SK-N-SH treated with all-trans-retinoic acid at 6 μM for 48 hours (cell line): ENCODE results near the gene UBASH3A.

ENCODE experiments used
- ATAC-seq: fragments of 200-7000 bp; cut with Tn5 transposase; 3 replicates; pipeline ENCODE4 v1.9.1; 2020; ENCODE audit warnings: mild to moderate bottlenecking, moderate library complexity
- BACH2 ChIP-seq: fragments of 250-450 bp; sonication (Bioruptor Pico); IDR thresholded peaks from 2 replicates; pipeline ENCODE4 v1.9.0; 2021; ENCODE audit warnings: mild to moderate bottlenecking, borderline replicate concordance
- CSDC2 ChIP-seq: fragments of 250-450 bp; sonication (Bioruptor Pico); IDR thresholded peaks from 2 replicates; pipeline ENCODE4 v1.5.0; 2020; ENCODE audit warnings: mild to moderate bottlenecking, moderate library complexity
- CSRNP3 ChIP-seq: fragments of 250-450 bp; sonication (Bioruptor Pico); IDR thresholded peaks from 2 replicates; pipeline ENCODE4 v1.5.1; 2021; ENCODE audit warnings: mild to moderate bottlenecking, moderate library complexity
- GLIS3 ChIP-seq: fragments of 250-450 bp; sonication (Bioruptor Pico); IDR thresholded peaks from 2 replicates; pipeline ENCODE4 v1.5.0; 2020; ENCODE audit warnings: mild to moderate bottlenecking, moderate library complexity
- ISL1 ChIP-seq: fragments of 250-450 bp; sonication (Bioruptor Pico); IDR thresholded peaks from 2 replicates; pipeline ENCODE4 v2.1.2; 2022; ENCODE audit warnings: mild to moderate bottlenecking, moderate library complexity
- OSR1 ChIP-seq: fragments of 250-450 bp; sonication (Bioruptor Pico); IDR thresholded peaks from 2 replicates; pipeline ENCODE4 v1.8.0; 2022; ENCODE audit warnings: moderate library complexity, mild to moderate bottlenecking, inconsistent platforms
- POU6F1 ChIP-seq: fragments of 250-450 bp; sonication (Bioruptor Pico); IDR thresholded peaks from 2 replicates; pipeline ENCODE4 v1.8.0; 2021; ENCODE audit warnings: low read depth, mild to moderate bottlenecking, moderate library complexity, borderline replicate concordance
- PPARA ChIP-seq: fragments of 250-450 bp; sonication (Bioruptor Pico); IDR thresholded peaks from 2 replicates; pipeline ENCODE4 v1.5.0; 2020; ENCODE audit warnings: mild to moderate bottlenecking, borderline replicate concordance
- RARB ChIP-seq: fragments of 250-450 bp; sonication (Bioruptor Pico); IDR thresholded peaks from 2 replicates; pipeline ENCODE4 v1.8.0; 2021; ENCODE audit warnings: mild to moderate bottlenecking, moderate library complexity
- TCF4 ChIP-seq: fragments of 250-450 bp; sonication (Bioruptor Pico); IDR thresholded peaks from 2 replicates; pipeline ENCODE4 v1.8.0; 2021; ENCODE audit warnings: mild to moderate bottlenecking, moderate library complexity, borderline replicate concordance
- TSHZ2 ChIP-seq: fragments of 250-450 bp; sonication (Bioruptor Pico); IDR thresholded peaks from 2 replicates; pipeline ENCODE4 v1.5.0; 2020; ENCODE audit warnings: mild to moderate bottlenecking, moderate library complexity
- ZC3H10 ChIP-seq: fragments of 250-450 bp; sonication (Bioruptor Pico); IDR thresholded peaks from 2 replicates; pipeline ENCODE4 v1.5.1; 2021; ENCODE audit warnings: mild to moderate bottlenecking, moderate library complexity
- ZFP3 ChIP-seq: fragments of 250-450 bp; sonication (Bioruptor Pico); IDR thresholded peaks from 2 replicates; pipeline ENCODE4 v1.5.0; 2020; ENCODE audit warnings: mild to moderate bottlenecking, moderate library complexity
- ZFP30 ChIP-seq: fragments of 450-650 bp; formaldehyde crosslinking; IDR thresholded peaks from 2 replicates; pipeline ENCODE4 v1.5.0; 2022; ENCODE audit warnings: mild to moderate bottlenecking, moderate library complexity
- ZNF565 ChIP-seq: fragments of 450-650 bp; formaldehyde crosslinking; conservative IDR thresholded peaks from 2 replicates; pipeline ENCODE4 v1.5.0; 2020; ENCODE audit warnings: low read depth, mild to moderate bottlenecking, moderate library complexity
- ZNF8 ChIP-seq: fragments of 450-650 bp; formaldehyde crosslinking; IDR thresholded peaks from 2 replicates; pipeline ENCODE4 v1.5.0; 2020; ENCODE audit warnings: mild to moderate bottlenecking, moderate library complexity

Gene UBASH3A

GRCh38 chr21:42360317-42360716 is 43.4 kb upstream of the UBASH3A start:
- no peak for TF ChIP-seq CSDC2 (CRISPR knock-in tag)
- no peak for TF ChIP-seq ZNF8 (CRISPR knock-in tag)
- no peak for TF ChIP-seq ZNF565 (CRISPR knock-in tag)
- TF ChIP-seq GLIS3 (CRISPR knock-in tag), result no peak
- ATAC-seq, result no peak

- no peak for TF ChIP-seq OSR1 (CRISPR knock-in tag)
- no peak for TF ChIP-seq ZNF565 (CRISPR knock-in tag)
- no peak for TF ChIP-seq ZFP3 (CRISPR knock-in tag)
- no peak for TF ChIP-seq TSHZ2 (CRISPR knock-in tag)
- no peak for TF ChIP-seq PPARA
Observed at GRCh38 chr21:42361286-42361685, 42.4 kb upstream of the UBASH3A start.

GRCh38 chr21:42362198-42362597 is 41.5 kb upstream of the UBASH3A start:
- TF ChIP-seq POU6F1, result no peak
- no peak for TF ChIP-seq CSDC2 (CRISPR knock-in tag)
- TF ChIP-seq RARB (CRISPR knock-in tag), result no peak
- no peak for TF ChIP-seq ZFP30 (CRISPR knock-in tag)
- no peak for TF ChIP-seq OSR1 (CRISPR knock-in tag)
- no peak for TF ChIP-seq ISL1 (CRISPR knock-in tag)
- TF ChIP-seq ZFP3 (CRISPR knock-in tag), result no peak
- TF ChIP-seq PPARA, result no peak
- no peak for TF ChIP-seq CSRNP3 (CRISPR knock-in tag)
- TF ChIP-seq TSHZ2 (CRISPR knock-in tag), result no peak
- TF ChIP-seq ZNF8 (CRISPR knock-in tag), result no peak
- TF ChIP-seq TCF4 (CRISPR knock-in tag), result no peak
- TF ChIP-seq ZNF565 (CRISPR knock-in tag), result no peak
- no peak for TF ChIP-seq BACH2 (CRISPR knock-in tag)
- TF ChIP-seq GLIS3 (CRISPR knock-in tag), result no peak
- no peak for ATAC-seq

More at GRCh38 chr21:42361286-42361685, 42.4 kb upstream of the UBASH3A start:
- ATAC-seq, result no peak

GRCh38 chr21:42362700-42363099 is 41.0 kb upstream of the UBASH3A start:
- ATAC-seq, result no peak
- TF ChIP-seq OSR1 (CRISPR knock-in tag) (no peak), ZC3H10 (CRISPR knock-in tag) (no peak)

- no peak for ATAC-seq
- TF ChIP-seq CSRNP3 (CRISPR knock-in tag) (no peak), TSHZ2 (CRISPR knock-in tag) (no peak)
Observed at GRCh38 chr21:42363312-42363711, 40.4 kb upstream of the UBASH3A start.
